Inferior parietal cortex (tissue), 1 donor: ENCODE data around the gene NPHP4.

Experiments used
- DNase-seq: peaks from one replicate; pipeline ENCODE4 v3.0.0-alpha.2; 2016; ENCODE audit errors: extremely low spot score

NPHP4 gene

DNA sequence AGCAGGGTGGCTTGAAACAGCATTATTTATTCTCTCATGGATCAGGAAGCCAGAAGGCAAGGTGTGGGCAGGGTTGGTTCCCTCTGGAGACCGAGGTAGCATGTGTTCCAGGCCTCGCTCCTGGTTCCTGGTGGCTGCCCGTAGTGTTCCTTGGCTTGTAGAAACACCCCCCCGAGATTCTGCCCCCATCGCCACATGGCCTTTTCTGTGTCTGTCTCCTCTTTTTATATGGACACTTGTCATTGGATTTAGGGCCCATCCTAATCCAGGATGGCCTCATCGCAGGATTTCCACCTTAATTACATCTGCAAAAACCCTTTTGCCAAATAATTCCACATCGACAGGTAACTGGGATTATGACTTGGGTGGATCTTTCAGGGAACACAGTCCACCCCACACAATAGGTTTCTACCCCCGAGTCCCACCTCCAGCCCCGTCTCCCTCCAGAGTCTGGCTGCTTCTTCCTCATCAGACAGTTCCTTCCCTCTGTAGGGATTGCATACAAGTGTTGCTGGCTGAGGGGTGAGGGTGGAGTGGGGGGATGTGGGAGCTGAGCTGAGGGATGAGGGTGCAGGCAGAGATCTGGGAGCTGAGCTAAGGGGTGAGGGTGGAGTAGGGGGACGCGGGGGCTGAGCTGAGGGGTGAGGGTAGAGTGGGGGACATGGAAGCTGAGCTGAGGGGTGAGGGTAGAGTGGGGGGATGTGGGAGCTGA lies 12.3 kb upstream of the NPHP4 start:
- no peak for DNase-seq

DNA sequence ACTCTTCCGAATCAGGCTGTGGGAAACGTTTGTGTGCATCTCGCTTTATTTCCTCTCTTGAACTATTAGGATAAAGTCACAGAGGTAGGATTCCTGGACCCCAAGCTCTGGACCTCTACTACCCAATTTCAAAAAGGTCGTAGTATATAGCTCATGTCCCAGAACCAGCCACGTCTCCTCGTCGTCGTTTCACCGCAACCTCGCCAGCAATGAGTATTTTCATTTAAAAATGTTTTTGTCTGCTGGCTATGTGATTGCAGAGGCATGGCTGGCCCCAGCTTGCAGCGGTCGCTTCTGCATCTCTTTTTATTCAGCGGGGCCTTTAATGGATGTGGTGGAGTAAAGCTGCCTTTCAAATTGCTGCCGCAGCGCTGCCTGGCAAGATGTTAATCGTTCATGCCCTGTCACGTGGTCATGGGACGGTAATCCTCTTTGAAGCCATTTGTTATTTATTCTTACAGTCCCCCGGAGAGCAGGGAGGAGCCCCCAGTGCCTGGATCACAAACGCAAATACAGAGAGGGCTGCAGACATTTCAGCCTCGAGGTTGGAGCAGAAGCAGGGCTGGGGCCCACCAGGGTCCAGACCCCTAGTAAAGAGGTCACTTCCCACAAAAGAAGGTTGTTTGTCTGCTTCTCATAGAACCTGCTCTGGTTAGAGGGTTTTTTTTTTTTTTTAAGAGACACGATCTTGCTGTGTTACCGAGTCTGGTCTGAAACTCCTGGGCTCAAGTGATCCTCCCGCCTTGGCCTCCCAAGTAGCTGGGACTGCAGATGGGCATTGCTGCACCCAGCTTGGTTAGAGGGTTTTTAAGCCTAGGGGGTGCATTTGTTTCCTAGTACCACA lies 11.6 kb upstream of the NPHP4 start:
- DNase-seq = no peak

GRCh38 chr1:6002714-6003501 lies 10.7 kb upstream of the NPHP4 start:
- no peak for DNase-seq

- no peak for DNase-seq
Measured at GRCh38 chr1:6001992-6002576, 9.9 kb upstream of the NPHP4 start.

DNA sequence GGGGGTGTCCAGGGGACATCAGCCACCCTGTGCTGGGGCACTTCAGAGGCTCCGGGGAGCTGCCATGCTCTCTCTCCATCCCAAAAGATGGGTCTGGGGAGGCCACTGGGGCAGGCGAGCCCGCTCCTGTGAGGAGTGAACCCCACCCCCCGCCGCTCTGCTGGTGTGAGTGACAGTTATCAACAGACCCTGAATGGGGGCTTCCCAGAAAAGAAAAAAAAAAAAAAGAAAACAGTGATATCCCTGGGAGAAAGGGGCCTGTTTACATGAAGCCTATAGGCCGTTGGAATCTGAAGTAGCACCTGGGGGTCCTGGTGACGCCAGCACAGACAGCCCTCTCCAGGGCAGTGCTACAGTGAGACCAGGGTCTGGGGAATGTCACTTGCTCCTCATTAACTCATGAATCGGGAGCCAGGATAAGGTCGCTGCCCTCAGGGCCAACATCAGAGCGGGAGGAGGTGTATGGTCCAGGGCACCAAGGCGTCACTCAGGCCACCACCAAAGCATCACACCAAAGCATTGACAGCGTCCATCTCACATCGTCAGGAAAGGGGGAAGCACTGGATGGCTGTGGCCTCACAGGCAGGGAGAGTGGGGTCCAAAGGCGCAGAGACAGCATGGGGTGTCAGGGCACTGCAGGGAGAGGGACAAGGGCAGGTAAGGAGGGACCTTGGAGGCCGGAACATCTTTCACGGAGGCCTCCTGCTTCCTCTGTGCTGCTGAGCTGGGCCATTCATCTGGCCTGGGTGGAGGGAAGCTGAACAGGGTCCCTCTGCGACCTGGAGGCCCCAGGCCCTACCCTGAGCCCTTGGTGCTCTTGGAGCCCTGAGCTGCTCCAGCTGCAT lies 8.4 kb upstream of the NPHP4 start:
- DNase-seq = no peak

- no peak for DNase-seq
Measured at GRCh38 chr1:5999711-6000443, 7.7 kb upstream of the NPHP4 start.

DNA sequence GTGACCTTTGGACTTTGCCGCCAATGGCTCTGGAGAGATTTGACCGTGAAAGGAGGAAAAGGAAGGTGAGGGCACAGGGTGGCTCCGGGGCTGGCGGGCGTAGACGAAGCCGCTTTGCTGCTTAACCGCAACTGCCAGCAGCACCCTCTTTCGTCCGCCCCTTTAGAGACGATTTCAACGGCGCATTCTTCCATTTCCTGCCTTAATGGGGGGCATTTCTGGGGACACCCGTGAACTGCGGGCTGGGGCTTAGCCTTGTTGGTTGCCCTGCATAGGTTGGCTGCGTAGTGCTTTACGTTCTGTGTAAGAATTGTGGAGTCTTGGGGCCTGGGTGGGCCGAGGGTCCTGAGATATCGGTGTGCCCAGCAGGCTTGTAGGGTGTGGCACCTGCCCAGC lies 6.7 kb upstream of the NPHP4 start:
- no peak for DNase-seq

DNA sequence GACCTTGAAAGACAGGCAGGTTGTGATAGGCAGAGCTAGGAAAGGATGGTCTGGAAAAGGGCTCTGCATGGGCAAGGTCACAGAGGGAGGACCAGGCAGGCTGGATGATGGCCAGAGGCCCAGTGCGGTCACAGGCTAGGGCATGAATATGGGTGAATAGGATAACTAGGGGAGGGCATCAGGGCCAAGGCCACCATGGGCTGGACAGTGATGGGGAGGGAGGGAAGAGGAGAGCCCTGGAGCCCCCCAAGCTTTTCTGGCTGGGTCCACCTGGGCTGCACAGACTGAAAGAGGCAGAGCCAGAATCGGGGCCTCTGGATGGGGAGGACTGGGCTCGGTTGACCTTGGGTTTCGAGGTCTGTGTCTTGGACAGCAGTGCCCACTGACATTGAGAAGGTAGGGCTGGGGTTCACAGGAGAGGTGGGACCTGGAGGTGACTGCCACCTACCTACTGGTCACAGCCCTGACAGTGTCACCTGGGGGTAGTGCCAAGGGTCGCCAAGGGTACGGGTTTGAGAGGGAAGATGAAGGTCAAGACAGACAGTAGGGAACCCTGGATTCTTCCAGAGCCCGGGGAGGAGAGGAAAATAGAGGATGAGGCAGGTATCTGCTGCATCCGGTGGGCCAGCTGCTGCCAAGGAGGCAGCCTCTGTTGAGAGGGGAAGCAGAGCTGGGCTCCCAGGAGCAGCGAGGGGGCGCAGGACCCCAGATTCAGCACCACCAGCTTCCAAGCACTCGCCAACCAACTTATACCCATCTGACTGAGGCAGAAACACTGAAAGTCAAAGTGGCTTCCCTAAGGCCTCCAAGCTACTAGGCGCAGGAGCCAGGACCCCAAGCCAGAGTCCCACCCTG lies 6.1 kb upstream of the NPHP4 start:
- DNase-seq = no peak

DNA sequence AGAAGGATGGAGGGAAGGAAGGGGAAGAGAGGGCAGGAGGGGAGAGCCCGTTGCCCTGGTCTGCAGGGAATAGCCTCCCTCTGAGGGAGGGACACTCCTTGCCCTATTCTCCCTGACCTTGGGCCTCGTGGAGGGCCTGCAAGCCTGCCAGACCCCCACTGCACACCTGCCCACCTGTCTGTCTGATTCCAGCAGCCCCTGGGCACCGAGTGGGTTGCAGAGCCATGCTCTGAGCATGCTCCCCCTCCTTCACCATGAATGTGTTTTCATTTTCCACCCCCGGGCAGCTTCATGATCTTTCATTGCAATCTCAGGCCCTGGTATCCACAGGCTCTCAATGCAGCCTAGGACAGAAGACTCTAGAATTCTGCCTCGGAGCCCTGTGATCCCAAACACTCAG lies 5.1 kb upstream of the NPHP4 start:
- DNase-seq = no peak

DNA sequence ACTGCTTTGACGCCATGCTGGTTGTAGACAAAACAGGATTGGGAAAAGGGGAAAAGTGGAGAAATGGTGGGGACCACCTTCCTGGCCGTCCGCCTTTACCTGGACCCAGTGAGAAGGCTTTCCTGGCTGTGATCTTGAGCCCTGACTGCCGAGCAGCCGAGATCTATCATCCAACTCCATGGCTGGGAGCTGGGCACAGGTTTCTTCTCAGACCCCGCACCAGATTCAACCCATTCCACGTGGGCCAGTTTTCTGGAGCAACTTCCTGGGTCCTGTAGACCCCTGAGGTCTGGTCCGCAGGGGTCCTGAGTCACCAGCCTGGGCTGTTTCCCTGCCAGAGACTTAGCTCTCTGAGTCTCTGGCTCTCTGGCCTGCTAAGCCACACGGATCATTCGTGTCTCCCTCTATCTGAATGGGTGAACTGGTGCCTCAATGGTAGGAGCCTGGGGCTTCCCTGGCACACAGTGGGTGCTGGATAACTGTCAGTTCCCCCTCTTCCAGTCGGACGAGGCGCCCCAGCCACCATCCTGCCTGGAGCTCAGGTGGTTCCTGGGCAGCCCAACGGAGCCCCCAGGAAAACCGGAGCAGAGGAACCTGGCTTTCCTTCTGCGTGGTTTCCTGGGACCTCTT lies 4.5 kb upstream of the NPHP4 start:
- DNase-seq = no peak

GRCh38 chr1:5995871-5996630 lies 3.8 kb upstream of the NPHP4 start:
- DNase-seq = no peak

- DNase-seq = no peak
Measured at GRCh38 chr1:5994713-5995621, 2.7 kb upstream of the NPHP4 start.

DNA sequence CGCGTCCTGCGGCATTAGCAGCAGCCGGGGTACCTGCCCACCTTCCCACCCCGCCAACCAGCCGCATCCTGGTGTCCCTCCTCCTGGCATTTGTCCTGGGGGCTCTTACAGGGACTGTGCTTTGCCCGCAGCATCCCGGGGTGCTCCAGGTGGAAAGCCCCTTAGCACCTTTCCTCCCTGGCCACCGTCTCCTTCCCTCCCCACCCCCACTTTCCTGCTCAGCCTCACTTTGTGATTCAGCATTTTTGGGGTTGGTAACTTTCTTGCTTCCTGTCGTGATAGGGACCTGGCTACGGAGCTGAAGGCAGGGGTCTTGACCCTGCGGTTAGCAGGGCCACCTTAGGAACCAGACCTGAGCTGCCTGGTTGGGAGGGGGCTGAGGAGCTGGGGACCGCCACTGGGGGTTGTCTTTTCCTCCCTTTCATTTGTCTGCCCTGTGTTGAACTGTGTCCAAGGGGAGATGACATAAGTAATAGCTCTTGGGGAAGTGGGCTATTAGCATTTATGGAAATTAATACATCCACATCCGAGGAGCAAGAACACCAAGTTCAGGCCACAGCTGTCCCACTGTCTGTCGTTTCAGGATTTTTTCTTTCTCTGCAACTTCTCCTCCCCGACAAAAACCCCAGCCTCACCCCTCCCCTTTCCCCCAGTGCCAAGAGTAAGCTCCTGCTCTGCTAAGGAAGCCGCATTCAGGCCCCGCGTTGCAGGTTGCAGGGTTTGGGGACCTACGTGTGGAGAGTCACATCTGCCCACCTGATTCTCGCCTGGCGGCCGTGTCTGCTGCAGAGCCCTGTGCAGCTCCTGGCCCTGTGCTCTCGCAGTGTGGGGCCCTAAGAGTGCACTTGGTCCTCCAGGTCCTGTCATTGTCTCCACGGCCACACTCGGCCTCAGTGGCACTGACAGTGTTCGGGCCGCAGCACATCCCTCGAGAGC lies 1.6 kb upstream of the NPHP4 start:
- no peak for DNase-seq

DNA sequence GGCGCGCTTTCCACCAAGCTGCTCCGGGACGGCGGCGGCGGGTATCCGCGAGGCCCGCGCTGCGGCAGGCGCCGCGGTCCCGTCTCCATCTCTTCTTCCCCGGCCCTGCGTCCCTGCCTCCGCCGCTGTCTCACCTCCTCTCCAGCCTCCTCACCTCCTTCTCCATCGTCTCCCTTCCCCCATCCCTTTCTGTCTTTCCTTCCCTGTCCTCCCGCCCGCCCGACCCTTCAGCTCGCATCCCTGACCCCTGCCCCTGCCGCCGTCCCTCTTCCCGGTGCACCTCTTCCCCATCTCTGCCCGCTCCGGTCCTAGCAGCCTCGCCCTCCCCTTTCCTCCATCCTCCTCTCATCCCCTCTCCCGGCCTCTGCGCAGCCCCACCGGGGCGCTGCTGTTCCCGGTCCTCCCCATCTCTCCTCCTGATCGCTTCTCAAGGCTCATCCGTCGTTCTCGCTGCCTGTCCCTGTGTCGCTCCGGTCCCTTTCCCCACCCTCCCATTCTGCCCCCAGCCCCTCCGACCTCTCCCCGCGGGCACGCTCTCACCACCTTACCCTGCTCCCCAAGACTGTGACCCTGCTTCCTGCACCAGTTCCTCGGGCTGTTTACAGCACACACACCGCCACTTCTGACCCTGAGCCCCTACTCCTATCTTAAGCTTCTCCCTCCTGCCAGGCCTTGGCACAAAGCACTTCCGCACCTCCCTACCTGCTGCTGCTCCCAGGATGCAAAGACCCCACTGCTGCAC lies 760 bp upstream of the NPHP4 start:
- DNase-seq = no peak

DNA sequence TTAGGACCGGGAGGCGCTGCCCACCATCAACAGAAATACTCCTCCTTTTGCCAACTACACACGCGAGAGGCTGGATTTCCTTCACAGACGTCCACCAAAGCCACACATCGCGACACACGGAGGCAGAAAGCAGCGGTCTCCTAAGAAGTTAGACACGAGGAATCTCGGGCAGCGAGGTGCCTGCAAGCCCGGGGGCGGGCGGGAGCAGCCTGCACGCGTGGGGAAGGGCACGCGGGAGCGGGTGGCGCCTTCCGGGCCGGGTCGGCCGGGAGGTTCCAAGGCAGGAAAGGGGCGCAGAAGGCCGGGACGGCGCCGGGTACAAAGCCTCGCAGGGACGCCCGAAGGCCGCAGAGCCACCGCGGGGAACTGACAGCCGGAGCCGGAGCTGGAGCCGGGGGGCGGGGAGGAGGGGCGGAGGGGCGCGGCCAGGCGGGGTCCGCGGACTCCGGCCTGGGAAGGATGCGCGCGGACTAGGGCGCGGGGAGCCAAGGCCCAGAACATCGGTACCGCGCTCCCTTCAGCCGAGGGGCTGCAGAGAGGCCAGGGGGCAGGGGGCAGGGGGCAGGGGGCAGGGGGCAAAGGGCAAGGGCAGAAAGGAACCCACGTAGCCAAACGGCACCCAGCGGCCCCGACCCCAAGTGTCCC lies 722 bp downstream of the NPHP4 start:
- DNase-seq = no peak
